IPS-20b (cell line): ENCODE data around the gene CYTH1.
"Not testable (repeated sequence)": the region's sequence is repeated elsewhere in the genome, so short reads cannot be mapped to it uniquely, and the experiment has no call there.

ENCODE experiments used
- H3K27ac ChIP-seq: one replicate; pipeline ENCODE4 v1.5.1; 2013; ENCODE audit warnings: low read length
- H3K27me3 ChIP-seq: 2 replicates; pipeline ENCODE4 v1.6.1; 2013; ENCODE audit warnings: mild to moderate bottlenecking, low read length, inconsistent platforms; ENCODE audit not compliant: insufficient read depth
- H3K36me3 ChIP-seq: 2 replicates; pipeline ENCODE4 v1.6.1; 2013; ENCODE audit warnings: low read depth, mild to moderate bottlenecking, inconsistent platforms, low read length, moderate library complexity; ENCODE audit not compliant: insufficient read depth
- H3K4me1 ChIP-seq: 2 replicates; pipeline ENCODE4 v1.6.1; 2013; ENCODE audit warnings: mild to moderate bottlenecking, control low read depth, inconsistent platforms, low read length, moderate library complexity; ENCODE audit not compliant: insufficient read depth
- H3K4me3 ChIP-seq: 2 replicates; pipeline ENCODE4 v1.5.1; 2013; ENCODE audit warnings: mild to moderate bottlenecking, low read length, inconsistent platforms
- H3K9ac ChIP-seq: 2 replicates; pipeline ENCODE4 v1.6.1; 2013; ENCODE audit warnings: low read depth, mild to moderate bottlenecking, inconsistent platforms, low read length, moderate library complexity
- H3K9me3 ChIP-seq: 2 replicates; pipeline ENCODE4 v1.6.1; 2013; ENCODE audit warnings: mild to moderate bottlenecking, low read depth, low read length, inconsistent platforms; ENCODE audit not compliant: insufficient read depth

CYTH1 gene

DNA sequence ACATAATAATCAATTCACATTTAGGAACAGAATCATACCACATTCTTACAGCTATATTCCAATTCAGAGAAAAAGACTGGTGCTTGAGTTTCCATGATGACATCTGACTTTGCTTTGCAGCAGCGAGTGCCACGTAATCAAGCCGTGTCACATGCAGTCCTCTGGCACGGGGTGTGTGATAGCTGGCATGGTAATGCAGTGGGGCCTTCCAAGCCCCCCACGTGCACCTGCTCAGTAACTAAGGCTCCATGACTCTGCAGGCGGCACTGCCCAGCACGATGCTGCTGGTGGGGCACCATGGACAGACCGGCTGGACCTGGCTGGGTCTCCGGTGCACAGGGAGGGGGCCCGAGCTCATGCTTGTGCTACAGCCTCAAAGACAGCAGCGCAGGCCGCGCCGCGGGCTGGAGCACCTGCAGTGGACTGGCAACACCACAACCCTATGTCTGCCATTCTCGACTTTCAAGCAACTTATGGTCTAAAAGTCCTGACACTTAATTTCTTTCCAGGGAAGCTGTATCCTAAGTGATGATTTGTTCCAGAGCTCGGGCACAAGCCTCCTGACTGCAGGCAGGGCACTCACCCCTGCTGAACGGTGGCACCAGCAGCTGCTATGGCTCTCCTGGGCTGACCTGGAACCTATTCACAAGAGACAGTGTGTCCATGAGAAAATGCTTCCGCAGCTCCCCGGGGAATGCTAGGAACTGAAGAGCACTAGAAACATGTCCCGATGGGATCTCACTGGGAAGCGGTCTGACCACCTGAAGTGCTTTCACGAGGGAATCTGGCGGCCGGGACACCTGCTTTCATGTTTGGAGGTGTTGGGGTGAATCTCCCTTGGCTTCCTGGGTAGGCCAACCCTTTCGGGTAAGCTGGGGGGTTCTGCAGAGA, 105.4 kb downstream of the CYTH1 start:
- Histone ChIP-seq H3K27ac (no peak overlapping the region), H3K4me1 (no peaks in the 10 kb centered on the region), H3K9ac (no peak overlapping the region), H3K9me3 (no peaks in the 10 kb centered on the region), H3K36me3 (peaks cover 13% of the 10 kb centered on the region; the same call in 1 of the 2 replicates), H3K27me3 (no peaks in the 10 kb centered on the region), H3K4me3 (no peak overlapping the region)

DNA sequence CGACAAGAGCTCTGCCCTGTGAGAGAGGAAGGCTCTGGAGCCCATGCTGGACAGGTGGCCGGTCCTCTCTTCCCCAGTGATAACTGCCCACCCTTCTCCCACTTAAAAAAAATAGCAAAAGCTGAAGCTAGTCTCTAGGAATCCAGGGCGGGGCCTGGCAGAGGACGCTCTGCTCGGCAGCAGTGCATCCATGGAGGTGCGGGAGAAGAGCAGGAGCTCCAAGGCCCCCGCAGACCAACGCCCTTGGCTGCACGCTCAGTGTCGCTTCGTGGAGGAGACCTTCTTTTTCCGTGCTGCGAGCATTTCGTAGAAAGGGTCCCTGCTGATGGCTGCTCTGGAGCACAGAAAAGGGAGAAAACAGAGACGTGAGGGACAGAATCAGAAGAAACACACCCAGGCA, 106.2 kb downstream of the CYTH1 start:
- Histone ChIP-seq H3K27ac (no peak overlapping the region), H3K36me3 (peaks cover 13% of the 10 kb centered on the region; the same call in 1 of the 2 replicates), H3K4me1 (no peaks in the 10 kb centered on the region)

DNA sequence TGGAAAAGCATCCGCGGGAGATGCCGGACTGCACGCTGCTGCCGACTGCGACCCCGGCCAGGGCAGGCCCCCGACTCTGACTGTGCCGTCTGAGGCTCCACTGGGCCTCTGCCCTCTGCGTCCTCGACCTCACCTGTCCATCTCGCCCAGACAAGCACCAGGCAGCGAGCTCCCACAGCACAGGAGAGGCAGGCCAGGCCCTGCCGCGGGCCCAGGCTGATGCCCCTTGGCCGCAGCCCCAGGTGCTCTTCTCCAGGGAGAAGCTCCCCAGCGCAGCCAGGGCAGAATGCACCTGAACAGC, 106.8 kb downstream of the CYTH1 start:
- H3K27me3 ChIP-seq, result no peaks in the 10 kb centered on the region
- H3K27ac ChIP-seq, result no peak overlapping the region
- H3K4me3 ChIP-seq, result no peak overlapping the region
- H3K9me3 ChIP-seq, result no peaks in the 10 kb centered on the region
- no peak overlapping the region for H3K9ac ChIP-seq
- peaks cover 13% of the 10 kb centered on the region; the same call in 1 of the 2 replicates for H3K36me3 ChIP-seq
- H3K4me1 ChIP-seq, result no peaks in the 10 kb centered on the region

More for the DNA sequence above, 106.2 kb downstream of the CYTH1 start:
- Histone ChIP-seq H3K4me3 (no peak overlapping the region), H3K9me3 (no peaks in the 10 kb centered on the region), H3K27me3 (no peaks in the 10 kb centered on the region), H3K9ac (no peak overlapping the region)

DNA sequence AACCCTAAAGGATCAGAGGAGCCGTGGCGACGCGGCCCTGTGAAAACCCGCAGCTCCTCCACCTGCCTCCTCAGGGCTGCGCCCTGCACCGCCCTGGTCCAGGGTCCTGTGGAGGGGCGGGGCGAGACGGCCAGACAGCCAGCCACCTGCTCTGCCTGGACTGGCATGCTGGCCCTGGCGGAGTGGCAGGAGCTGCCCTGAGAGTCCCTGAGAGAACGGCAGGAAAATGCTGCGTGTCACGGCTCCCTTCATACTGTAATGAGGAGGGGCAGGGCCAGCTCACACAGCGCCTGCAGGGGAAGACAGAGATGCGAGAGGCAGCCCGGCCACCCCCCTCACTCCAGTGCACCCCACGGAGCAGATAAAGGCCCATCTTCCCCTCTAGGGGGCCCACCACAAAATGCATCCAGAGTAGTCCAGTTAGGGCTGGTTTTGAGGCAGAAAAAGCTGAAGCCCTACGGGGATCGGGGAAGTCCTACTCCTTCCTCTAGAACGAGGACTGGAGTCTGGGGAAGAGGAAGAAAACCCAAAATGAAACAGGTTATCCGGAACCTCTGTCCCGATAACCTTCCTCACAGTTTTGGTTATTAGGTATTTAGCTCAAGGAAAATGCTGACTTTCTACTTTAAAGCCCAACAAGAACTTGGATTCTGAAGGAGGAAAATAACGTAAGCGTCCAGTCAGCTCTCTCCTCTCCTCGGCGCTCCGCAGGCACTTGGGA, 107.3 kb downstream of the CYTH1 start:
- H3K36me3 ChIP-seq, result peaks cover 11% of the 10 kb centered on the region; the same call in 1 of the 2 replicates
- no peaks in the 10 kb centered on the region for H3K4me1 ChIP-seq
- H3K27me3 ChIP-seq, result no peaks in the 10 kb centered on the region
- no peak overlapping the region for H3K9ac ChIP-seq
- H3K4me3 ChIP-seq, result no peak overlapping the region
- no peaks in the 10 kb centered on the region for H3K9me3 ChIP-seq
- no peak overlapping the region for H3K27ac ChIP-seq

DNA sequence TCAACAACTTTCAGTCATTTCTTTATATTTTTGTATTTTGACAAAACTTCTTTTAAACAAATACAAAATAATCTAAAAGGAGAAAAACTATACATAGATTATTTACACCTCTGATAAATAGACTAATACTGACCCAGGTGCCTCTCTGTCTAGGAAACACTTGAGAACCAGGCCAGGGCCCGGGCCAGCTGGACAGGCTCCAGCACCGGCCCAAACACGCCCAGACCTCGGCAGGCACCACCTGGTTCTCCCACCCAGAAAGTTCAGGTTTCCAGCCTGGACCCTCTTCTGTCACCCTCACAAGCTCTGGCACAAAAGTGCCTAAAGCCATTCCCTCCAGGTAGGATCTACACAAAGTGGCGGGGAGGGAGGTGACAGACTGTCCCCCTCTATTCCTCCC, 107.9 kb downstream of the CYTH1 start:
- Histone ChIP-seq H3K27me3 (no peaks in the 10 kb centered on the region), H3K36me3 (0 out of 2 replicates have a peak, but pooled peaks cover 5% of the 10 kb centered on the region), H3K9me3 (no peaks in the 10 kb centered on the region), H3K9ac (no peak overlapping the region), H3K4me3 (no peak overlapping the region), H3K4me1 (no peaks in the 10 kb centered on the region), H3K27ac (no peak overlapping the region)

DNA sequence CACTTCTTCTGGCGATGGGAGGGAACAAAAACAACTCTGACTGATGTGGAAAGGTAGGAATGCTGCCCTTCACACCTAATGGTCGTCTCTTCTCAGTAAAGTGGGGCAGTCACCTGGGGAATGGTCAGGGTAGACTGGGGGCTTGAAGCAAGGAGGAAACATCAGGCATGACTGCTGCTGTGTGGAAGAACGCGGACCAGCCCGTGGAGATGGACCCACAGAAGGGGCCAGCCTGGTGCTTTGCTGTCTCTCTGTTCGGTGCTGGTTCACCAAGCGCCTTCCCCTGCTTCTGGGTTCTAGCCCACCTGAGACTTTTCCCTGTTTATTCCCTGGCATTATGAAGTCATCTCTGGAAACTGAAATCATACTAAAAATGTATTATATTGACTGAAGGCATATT, 108.7 kb downstream of the CYTH1 start:
- no peak overlapping the region for H3K4me3 ChIP-seq
- H3K9ac ChIP-seq, result no peak overlapping the region
- no peaks in the 10 kb centered on the region for H3K4me1 ChIP-seq
- H3K27me3 ChIP-seq, result no peaks in the 10 kb centered on the region
- H3K9me3 ChIP-seq, result no peaks in the 10 kb centered on the region
- 0 out of 2 replicates have a peak, but pooled peaks cover 4% of the 10 kb centered on the region for H3K36me3 ChIP-seq
- H3K27ac ChIP-seq, result no peak overlapping the region

DNA sequence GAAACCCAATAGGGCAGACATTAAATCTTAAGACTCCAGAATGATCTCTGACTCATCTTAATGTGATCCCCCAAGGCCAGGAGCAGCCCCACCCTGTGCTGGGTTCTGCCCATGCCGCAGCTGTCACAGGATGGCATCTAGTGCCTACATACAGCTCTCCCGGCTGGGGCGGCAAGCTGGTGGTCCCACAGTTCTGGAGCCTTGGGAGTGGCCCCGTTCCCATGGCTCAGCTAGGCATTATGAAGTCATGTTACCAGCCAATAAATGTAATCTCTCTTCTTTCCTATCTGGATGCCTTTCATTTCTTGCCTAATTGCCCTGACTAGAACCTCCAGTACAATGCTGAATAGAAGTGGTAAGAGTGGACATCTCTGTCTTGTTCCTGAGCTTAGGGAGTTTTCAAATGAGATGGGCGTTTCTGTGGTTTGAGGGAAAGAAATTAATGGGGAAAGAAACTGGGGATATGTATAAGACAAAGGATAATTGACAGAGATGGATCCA, 109.2 kb downstream of the CYTH1 start:
- Histone ChIP-seq H3K4me1 (no peaks in the 10 kb centered on the region), H3K4me3 (no peak overlapping the region), H3K27ac (no peak overlapping the region), H3K9ac (no peak overlapping the region), H3K27me3 (no peaks in the 10 kb centered on the region), H3K9me3 (no peaks in the 10 kb centered on the region), H3K36me3 (0 out of 2 replicates have a peak, but pooled peaks cover 3% of the 10 kb centered on the region)

DNA sequence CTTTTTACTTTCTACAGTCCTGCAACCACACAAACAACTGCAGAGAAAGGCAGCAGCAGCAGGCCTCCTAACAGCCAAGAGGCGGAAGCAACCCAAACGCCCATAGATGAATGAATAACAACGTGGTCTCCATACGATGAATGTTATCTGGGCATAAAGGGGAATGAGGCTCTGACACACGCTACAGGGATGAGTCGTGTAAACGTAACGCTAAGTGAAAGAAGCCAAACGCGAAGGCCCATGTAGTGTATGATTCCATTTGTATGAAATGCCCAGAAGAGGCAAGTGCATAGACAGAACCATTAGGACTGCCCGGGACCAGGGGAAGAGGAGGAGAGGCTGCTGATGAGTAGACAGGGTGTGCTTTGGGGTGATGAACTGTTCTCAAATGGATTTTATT, 110.1 kb downstream of the CYTH1 start:
- no peaks in the 10 kb centered on the region for H3K36me3 ChIP-seq
- H3K9ac ChIP-seq, result no peak overlapping the region
- no peaks in the 10 kb centered on the region for H3K27me3 ChIP-seq
- no peaks in the 10 kb centered on the region for H3K9me3 ChIP-seq
- H3K27ac ChIP-seq, result no peak overlapping the region
- no peak overlapping the region for H3K4me3 ChIP-seq
- H3K4me1 ChIP-seq, result no peaks in the 10 kb centered on the region

DNA sequence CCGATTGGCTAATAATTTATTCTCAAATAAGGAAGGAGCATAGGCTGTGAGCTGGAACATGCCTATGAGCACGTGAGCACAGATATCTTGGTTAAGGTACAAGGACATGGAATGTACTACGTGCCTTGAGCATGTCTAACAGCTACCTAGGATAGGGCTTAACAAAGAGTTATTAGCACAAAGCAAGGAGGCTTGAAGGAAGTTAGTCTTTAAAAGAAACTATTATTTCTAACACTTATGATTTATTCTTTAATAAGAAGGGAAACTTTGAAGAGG, 110.4 kb downstream of the CYTH1 start:
- H3K4me1 ChIP-seq, H3K9me3 ChIP-seq, H3K36me3 ChIP-seq, H3K27ac ChIP-seq, H3K27me3 ChIP-seq, H3K4me3 ChIP-seq, H3K9ac ChIP-seq: not testable (repeated sequence)

DNA sequence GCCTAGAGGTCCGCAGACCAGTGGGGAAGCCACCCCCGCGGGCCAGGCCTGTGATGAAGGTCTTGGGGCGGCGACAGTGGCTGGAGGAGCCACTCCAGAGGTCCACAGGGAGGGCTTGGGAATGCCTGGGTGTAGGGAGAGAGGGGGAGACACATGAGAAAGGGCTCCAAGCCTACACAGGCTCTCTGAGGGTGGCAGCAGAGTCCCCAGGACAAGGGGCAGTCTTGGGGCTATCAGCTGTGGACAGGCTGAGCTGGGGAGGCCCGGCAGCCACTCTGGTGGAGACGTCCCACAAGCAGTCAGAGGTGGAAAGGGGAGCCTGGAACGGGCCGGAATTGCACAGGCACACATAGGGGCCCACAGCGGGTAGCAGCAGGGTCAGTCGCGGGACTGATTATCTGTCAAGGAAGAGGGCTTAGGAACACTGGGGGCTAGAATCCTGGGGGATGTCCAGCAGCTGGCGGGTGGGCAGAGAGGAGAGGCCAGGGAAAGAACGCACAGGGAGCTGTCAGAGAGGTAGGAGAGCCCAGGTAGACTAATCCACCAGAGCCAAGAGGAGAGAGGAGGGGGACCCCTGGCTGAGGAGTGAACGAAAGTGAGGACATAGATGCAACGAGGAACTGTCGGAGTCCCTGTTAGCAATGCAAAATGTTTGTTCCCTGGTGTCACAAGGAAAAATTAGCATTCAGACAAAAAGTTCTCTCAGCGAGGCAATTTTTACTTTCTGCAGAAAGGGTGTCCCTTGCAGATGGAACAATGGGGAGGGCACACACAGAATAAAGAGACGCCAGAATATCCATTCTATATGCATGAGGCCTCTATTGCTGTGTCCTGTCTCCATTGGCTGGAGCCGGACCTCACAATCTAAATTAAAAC, 111.0 kb downstream of the CYTH1 start:
- Histone ChIP-seq H3K27ac (no peak overlapping the region), H3K4me3 (no peak overlapping the region)

DNA sequence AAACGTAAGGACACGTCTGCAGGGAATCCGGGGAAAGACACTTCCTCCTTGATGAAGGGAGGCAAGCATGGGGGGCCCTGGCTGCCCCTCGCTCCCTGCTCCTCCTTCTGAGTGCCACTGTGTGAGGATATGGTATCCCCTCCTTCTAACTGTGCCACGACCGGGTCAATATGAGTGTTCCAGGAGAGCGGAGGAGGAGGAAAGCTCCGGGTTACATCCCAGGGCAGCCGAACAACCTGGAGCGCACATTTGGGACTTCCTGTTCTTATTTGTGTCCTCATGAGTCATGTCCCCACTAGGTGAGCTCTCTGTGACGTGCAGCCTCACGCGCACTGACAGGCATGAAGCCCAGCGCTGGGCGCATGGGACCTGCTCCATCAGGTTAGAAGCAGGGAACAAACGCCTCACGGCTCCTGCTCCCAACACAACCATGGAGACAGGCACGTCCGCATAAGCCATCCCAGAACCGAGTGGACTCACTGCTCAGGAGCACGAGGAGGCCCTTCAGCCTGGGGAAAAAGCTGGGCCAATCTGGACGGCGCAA, 112.0 kb downstream of the CYTH1 start:
- Histone ChIP-seq H3K27me3 (no peaks in the 10 kb centered on the region), H3K4me3 (no peak overlapping the region), H3K36me3 (no peaks in the 10 kb centered on the region)

More for the DNA sequence above, 111.0 kb downstream of the CYTH1 start:
- Histone ChIP-seq H3K4me1 (no peaks in the 10 kb centered on the region), H3K9ac (no peak overlapping the region), H3K36me3 (no peaks in the 10 kb centered on the region), H3K27me3 (no peaks in the 10 kb centered on the region), H3K9me3 (no peaks in the 10 kb centered on the region)

More for the DNA sequence above, 112.0 kb downstream of the CYTH1 start:
- Histone ChIP-seq H3K4me1 (no peaks in the 10 kb centered on the region), H3K9ac (no peak overlapping the region), H3K27ac (no peak overlapping the region), H3K9me3 (no peaks in the 10 kb centered on the region)
